GM23248 (cell line): ENCODE measurements around the gene MTMR6.

Source experiments
- EZH2 ChIP-seq: fragments of 200-600 bp; sonication (generic); IDR thresholded peaks from 2 replicates; pipeline ENCODE4 v1.6.1; 2018; ENCODE audit warnings: antibody characterized with exemption, mild to moderate bottlenecking; ENCODE audit not compliant: insufficient read depth, poor library complexity, severe bottlenecking
- EZH2phosphoT487 ChIP-seq: fragments of 200-600 bp; sonication (generic); IDR thresholded peaks from 2 replicates; pipeline ENCODE4 v1.6.1; 2018; ENCODE audit warnings: antibody characterized with exemption, moderate library complexity, mild to moderate bottlenecking, low read depth; ENCODE audit not compliant: insufficient read depth

DNA sequence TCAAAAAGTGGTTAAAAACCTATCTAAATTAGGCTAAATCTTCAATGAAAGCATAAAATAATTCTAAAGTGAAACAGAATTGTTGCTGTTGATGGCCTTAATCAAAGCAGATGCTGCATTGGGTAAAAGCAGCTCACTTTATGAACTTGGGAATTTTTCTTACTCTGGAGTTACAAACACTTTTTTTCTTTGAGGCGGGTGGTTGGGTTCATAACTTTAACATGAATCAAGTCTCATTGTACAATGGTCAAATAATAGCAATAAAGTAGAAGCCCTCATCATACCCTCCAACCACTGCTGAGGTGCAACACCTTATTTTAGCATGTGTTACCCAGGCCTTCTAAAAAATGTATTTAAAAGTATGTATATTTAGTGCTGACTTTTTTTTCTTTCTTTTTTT, 43.3 kb upstream of the MTMR6 start:
- TF ChIP-seq EZH2 (no peak), EZH2phosphoT487 (no peak)
